Measurements from ENCODE around the gene RPS23.

Gene RPS23

GRCh38 chr5:82277987-82278710, at the start of gene RPS23:
TSS of gene RPS23 (minus strand) at chr5:82278354. CDS start at chr5:82278323, 31 bp downstream.
- Mint-ChIP-seq H3K27ac (peak within 1 kb of the TSS; percentile 100), H3K36me3 (peaks cover 36% of the 10 kb centered on the region), H3K9me3 (no peaks in the 10 kb centered on the region), H3K4me1 (peaks cover 51% of the 10 kb centered on the region), H3K27me3 (no peaks in the 10 kb centered on the region), H3K4me3 (peak within 1 kb of the TSS; percentile 100)

- Mint-ChIP-seq H3K27me3 (peaks cover 11% of the 10 kb centered on the region), H3K4me1 (no peaks in the 10 kb centered on the region)
These were observed 49.8 kb upstream of the RPS23 start for GRCh38 chr5:82327941-82328340.

DNA sequence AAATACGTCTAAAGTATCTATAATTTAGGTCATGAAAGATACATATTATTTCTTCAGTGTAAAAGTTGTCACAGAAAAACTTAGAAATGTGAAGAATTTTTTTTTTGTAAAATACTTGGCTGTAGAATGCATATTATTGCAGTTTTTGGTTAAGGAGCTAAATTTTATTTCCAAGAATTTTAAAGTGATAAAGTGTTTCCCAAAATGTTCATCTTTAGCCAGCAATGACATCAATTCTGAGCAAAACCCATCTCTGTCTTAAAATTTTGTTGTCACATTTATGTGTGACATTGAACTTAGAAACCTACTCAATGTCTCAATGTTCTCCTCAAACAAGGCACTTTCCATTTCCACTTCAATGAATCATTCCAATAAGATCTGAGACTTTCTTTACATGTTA, 47.8 kb upstream of the RPS23 start:
- H3K36me3 Mint-ChIP-seq, result no peaks in the 10 kb centered on the region
- H3K9me3 Mint-ChIP-seq, result no peaks in the 10 kb centered on the region
- H3K4me3 Mint-ChIP-seq, result no peak overlapping the region
- H3K27ac Mint-ChIP-seq, result no peak overlapping the region
- peaks cover 21% of the 10 kb centered on the region for H3K27me3 Mint-ChIP-seq
- H3K4me1 Mint-ChIP-seq, result no peaks in the 10 kb centered on the region

More at GRCh38 chr5:82327941-82328340, 49.8 kb upstream of the RPS23 start:
- Mint-ChIP-seq H3K36me3 (no peaks in the 10 kb centered on the region), H3K27ac (no peak overlapping the region), H3K4me3 (no peak overlapping the region), H3K9me3 (no peaks in the 10 kb centered on the region)

GRCh38 chr5:82325155-82325554, 47.0 kb upstream of the RPS23 start:
- H3K4me3 Mint-ChIP-seq, result no peak overlapping the region
- no peak overlapping the region for H3K27ac Mint-ChIP-seq
- H3K36me3 Mint-ChIP-seq, result no peaks in the 10 kb centered on the region
- H3K9me3 Mint-ChIP-seq, result no peaks in the 10 kb centered on the region
- H3K27me3 Mint-ChIP-seq, result peaks cover 17% of the 10 kb centered on the region
- no peaks in the 10 kb centered on the region for H3K4me1 Mint-ChIP-seq

DNA sequence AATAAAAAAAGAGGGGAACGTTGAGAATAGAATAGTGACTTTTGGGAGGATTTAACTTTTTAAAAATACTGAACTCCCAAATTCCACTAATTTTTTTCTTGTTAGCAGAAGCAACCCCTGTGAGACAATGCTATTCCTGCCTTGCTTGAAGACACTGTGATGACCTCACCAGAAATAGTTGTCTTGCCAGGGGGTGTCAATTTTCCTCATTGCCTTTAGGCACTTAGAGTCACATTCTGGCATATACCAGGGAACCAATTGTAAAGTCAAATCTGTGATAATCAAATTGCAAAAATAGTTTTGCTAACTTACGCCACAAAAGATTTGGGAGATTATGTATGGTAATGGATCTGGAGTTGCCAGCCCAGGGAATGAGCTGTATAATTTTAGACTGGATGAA, 42.8 kb upstream of the RPS23 start:
- no peaks in the 10 kb centered on the region for H3K4me1 Mint-ChIP-seq
- peaks cover 16% of the 10 kb centered on the region for H3K27me3 Mint-ChIP-seq
- no peaks in the 10 kb centered on the region for H3K36me3 Mint-ChIP-seq
- H3K9me3 Mint-ChIP-seq, result no peaks in the 10 kb centered on the region
- no peak overlapping the region for H3K27ac Mint-ChIP-seq
- H3K4me3 Mint-ChIP-seq, result no peak overlapping the region

- no peaks in the 10 kb centered on the region for H3K9me3 Mint-ChIP-seq
- H3K4me3 Mint-ChIP-seq, result no peak overlapping the region
- no peaks in the 10 kb centered on the region for H3K36me3 Mint-ChIP-seq
- no peaks in the 10 kb centered on the region for H3K4me1 Mint-ChIP-seq
- peaks cover 15% of the 10 kb centered on the region for H3K27me3 Mint-ChIP-seq
- H3K27ac Mint-ChIP-seq, result no peak overlapping the region
These were observed 41.7 kb upstream of the RPS23 start for GRCh38 chr5:82319651-82320376.

- H3K36me3 Mint-ChIP-seq, result no peaks in the 10 kb centered on the region
- no peaks in the 10 kb centered on the region for H3K4me1 Mint-ChIP-seq
- no peak overlapping the region for H3K27ac Mint-ChIP-seq
- H3K4me3 Mint-ChIP-seq, result no peak overlapping the region
- H3K9me3 Mint-ChIP-seq, result no peaks in the 10 kb centered on the region
- H3K27me3 Mint-ChIP-seq, result peaks cover 15% of the 10 kb centered on the region
These were observed 41.0 kb upstream of the RPS23 start for GRCh38 chr5:82319192-82319591.

DNA sequence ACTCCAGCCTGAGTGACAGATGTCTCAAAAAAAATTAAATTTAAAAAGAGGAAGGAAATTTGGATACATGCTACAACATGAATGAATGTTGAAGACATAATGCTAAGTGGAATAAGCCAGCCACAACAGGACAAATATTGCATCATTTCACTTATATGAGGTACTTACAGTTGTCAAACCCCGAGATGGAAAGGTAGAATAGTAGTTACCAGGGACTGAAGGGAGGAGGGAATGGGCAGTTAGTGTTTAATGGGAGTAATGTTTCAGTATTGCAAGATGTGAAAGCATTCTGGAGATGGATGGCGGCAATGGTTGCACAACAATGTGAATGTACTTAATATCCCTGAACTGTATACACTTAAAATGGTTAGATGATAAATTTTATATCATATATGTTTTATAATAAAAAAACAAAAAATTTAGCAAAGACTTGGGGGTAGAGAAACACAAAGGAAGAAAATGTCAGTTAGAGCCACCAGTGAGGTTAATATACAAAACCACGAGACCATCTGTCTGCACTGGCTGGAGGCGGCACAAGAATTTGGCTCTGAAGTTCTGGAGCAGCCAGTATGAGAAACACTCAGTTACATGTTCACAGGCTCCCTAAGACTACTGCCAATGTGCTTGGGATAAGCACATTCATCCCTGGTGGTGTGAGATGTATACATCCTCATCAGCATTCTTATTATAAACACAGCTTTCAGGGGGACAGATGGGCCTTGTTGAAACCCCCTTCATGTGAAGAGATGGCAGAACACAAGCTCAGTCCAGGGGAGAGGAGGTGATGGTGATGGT, 37.0 kb upstream of the RPS23 start:
- no peak overlapping the region for H3K4me3 Mint-ChIP-seq
- H3K4me1 Mint-ChIP-seq, result no peaks in the 10 kb centered on the region
- no peak overlapping the region for H3K27ac Mint-ChIP-seq
- H3K9me3 Mint-ChIP-seq, result no peaks in the 10 kb centered on the region
- H3K36me3 Mint-ChIP-seq, result peaks cover 2% of the 10 kb centered on the region
- peaks cover 2% of the 10 kb centered on the region for H3K27me3 Mint-ChIP-seq

- no peaks in the 10 kb centered on the region for H3K4me1 Mint-ChIP-seq
- H3K9me3 Mint-ChIP-seq, result peaks cover 5% of the 10 kb centered on the region
- no peak overlapping the region for H3K4me3 Mint-ChIP-seq
- H3K36me3 Mint-ChIP-seq, result peaks cover 8% of the 10 kb centered on the region
- H3K27ac Mint-ChIP-seq, result no peak overlapping the region
- peaks cover 2% of the 10 kb centered on the region for H3K27me3 Mint-ChIP-seq
These were observed 34.9 kb upstream of the RPS23 start for GRCh38 chr5:82313016-82313415.

DNA sequence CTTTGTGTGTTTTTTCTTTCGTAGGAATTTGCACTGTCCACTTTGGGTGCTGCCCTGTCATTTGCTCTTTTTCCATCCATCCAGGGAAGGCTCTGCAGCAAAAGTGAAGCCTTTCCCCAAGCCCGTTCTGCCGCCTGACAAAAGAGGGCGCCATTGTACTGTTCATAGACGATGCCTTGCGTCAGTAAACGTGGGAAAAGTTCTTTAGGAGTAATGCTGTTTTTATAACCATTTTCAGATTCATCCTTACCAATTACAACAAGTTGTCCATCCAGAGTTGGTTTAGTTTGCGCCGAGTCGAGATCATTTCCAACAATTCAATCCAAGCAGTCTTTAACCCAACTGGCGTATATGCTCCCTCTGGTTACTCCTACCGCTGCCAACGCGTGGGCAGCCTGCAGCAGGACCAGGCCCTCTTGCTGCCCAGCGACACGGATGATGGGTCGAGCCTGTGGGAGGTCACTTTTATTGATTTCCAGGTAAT, 34.3 kb upstream of the RPS23 start:
- Mint-ChIP-seq H3K27me3 (peaks cover 2% of the 10 kb centered on the region), H3K4me1 (no peaks in the 10 kb centered on the region), H3K4me3 (no peak overlapping the region), H3K36me3 (peaks cover 9% of the 10 kb centered on the region), H3K27ac (no peak overlapping the region), H3K9me3 (peaks cover 5% of the 10 kb centered on the region)

DNA sequence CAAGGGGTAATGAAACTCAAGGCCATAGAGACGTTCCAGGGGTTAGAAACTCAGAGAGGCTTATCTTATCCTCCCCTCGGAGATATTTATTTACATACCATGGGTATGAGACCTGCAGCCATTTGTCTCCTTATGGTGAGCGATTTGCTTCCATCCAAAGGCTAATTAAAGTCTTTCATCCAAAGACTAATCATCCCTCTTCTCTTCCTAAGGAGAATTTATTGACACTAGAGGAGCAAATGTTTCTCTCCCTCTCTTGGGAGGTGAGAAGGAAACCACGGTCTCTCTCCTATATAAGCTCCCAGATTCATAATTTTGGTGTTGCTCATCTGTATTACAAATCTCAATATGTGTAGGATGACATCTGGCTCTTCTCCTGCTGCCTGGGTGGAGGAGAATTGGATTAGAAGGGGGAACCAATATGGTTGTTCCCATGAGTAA, 31.0 kb upstream of the RPS23 start:
- H3K9me3 Mint-ChIP-seq, result peaks cover 5% of the 10 kb centered on the region
- H3K27ac Mint-ChIP-seq, result no peak overlapping the region
- peaks cover 11% of the 10 kb centered on the region for H3K36me3 Mint-ChIP-seq
- H3K27me3 Mint-ChIP-seq, result peaks cover 2% of the 10 kb centered on the region
- no peaks in the 10 kb centered on the region for H3K4me1 Mint-ChIP-seq
- H3K4me3 Mint-ChIP-seq, result no peak overlapping the region

DNA sequence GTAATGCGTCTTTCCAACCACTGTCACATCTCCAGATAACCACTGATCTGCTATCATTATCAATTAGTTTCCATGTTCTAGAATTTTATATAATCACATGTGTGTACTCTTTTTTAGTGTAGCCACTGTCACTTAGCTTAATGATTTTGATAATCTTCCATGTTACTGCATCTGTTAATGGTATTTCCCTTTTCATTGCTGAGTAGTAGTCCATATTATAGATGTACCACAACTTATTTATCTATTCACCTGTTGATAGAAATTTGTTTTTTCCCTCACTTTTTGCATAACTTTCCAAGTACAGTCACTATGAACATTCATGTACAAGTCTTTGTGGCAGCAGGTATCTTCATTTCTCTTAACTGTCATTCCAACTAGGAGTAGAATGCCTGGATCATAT, 30.3 kb upstream of the RPS23 start:
- Mint-ChIP-seq H3K4me1 (no peaks in the 10 kb centered on the region), H3K36me3 (peaks cover 11% of the 10 kb centered on the region), H3K9me3 (peaks cover 5% of the 10 kb centered on the region), H3K4me3 (no peak overlapping the region), H3K27ac (no peak overlapping the region), H3K27me3 (no peaks in the 10 kb centered on the region)

- Mint-ChIP-seq H3K9me3 (peaks cover 5% of the 10 kb centered on the region), H3K4me1 (no peaks in the 10 kb centered on the region), H3K4me3 (no peak overlapping the region), H3K27me3 (no peaks in the 10 kb centered on the region), H3K27ac (no peak overlapping the region), H3K36me3 (peaks cover 11% of the 10 kb centered on the region)
These were observed 29.3 kb upstream of the RPS23 start for GRCh38 chr5:82307451-82307850.

- H3K4me1 Mint-ChIP-seq, result no peaks in the 10 kb centered on the region
- H3K4me3 Mint-ChIP-seq, result no peak overlapping the region
These were observed 28.0 kb upstream of the RPS23 start for GRCh38 chr5:82306151-82306550.

DNA sequence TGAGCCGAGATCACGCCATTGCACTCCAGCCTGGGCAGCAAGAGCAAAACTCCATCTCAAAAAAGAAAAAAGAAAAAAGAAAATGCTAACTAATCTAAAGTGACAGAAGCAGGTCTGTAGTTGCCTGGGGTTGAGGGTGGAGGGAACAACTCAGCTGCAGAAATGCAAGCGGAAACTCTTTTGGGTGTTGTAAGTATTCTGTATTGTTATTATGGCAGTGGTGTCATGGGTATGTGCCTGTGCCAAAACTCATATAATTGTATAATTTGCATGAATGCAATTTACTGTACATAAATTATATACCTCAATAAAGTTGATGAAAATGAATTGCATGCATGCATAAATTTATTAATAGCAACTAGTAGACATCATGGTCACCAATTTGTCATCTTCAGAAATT, 23.0 kb upstream of the RPS23 start:
- H3K27me3 Mint-ChIP-seq, result no peaks in the 10 kb centered on the region
- no peaks in the 10 kb centered on the region for H3K9me3 Mint-ChIP-seq
- no peak overlapping the region for H3K4me3 Mint-ChIP-seq
- H3K36me3 Mint-ChIP-seq, result peaks cover 2% of the 10 kb centered on the region
- no peak overlapping the region for H3K27ac Mint-ChIP-seq
- no peaks in the 10 kb centered on the region for H3K4me1 Mint-ChIP-seq

More at GRCh38 chr5:82306151-82306550, 28.0 kb upstream of the RPS23 start:
- H3K9me3 Mint-ChIP-seq, result peaks cover 5% of the 10 kb centered on the region
- H3K27me3 Mint-ChIP-seq, result no peaks in the 10 kb centered on the region
- no peak overlapping the region for H3K27ac Mint-ChIP-seq
- H3K36me3 Mint-ChIP-seq, result peaks cover 9% of the 10 kb centered on the region
